GM19328 (cell line): ENCODE data around the gene SPCS1.
"Not testable (repeated sequence)": the region's sequence is repeated elsewhere in the genome, so short reads cannot be mapped to it uniquely, and the experiment has no call there.

Source experiments
- ATAC-seq: cut with Tn5 transposase; IDR thresholded peaks from one replicate; pipeline ENCODE4 v1.9.1; 2021; ENCODE audit warnings: mild to moderate bottlenecking, moderate library complexity; ENCODE audit not compliant: unreplicated experiment

Gene SPCS1

DNA sequence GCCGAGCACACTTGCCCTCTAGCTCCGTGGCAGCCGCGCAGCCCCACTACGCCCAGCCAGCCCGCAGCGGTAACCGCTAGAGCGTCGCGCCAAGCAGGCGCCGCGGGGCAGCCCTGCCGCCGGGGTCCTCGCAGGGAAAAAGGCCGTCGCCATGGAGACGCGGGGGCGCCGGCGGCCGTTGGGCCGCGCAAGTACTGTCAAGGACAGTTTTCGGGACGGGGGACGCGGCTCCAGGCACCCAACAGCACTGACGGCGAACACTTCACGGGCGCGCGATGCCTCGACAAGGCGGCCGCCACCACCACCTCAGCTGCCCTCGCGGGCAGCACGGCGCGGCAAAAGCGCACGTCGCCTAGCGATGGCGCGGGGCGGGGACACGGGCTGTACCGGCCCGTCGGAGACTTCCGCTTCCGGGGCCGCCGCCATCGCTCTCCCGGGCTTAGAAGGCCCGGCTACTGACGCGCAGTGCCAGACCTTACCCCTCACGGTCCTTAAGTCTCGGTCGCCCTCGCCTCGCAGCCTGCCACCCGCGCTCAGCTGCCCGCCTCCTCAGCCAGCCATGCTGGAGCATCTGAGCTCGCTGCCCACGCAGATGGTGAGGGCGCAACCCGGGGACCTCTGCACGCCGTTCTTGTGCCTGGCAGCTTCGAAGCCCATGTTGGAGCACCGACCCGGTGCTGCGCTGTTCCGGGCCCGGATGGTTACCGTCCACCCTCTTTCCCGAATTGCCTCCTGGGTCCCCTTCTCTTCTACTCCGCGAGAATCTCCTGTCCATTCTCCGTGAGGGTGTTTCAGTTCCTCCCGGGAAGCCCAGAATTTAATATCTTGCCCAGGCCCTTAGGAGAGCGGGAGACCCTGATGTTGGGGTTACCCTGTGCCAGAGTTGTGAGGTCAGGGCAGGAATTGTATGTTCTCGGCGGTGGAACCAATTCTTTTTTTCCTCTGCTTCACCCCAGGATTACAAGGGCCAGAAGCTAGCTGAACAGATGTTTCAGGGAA lies at the start of gene SPCS1, which contains the start of gene GLT8D1:
Gene SPCS1 (plus strand): TSS at position 419 of the 999 bp plus-strand sequence. CDS start 141 bp downstream, at position 560.
Gene GLT8D1 (minus strand): TSS at position 104 of the 999 bp plus-strand sequence. CDS start 5,331 bp downstream, outside the sequence.
- ATAC-seq = peak; percentile 76

DNA sequence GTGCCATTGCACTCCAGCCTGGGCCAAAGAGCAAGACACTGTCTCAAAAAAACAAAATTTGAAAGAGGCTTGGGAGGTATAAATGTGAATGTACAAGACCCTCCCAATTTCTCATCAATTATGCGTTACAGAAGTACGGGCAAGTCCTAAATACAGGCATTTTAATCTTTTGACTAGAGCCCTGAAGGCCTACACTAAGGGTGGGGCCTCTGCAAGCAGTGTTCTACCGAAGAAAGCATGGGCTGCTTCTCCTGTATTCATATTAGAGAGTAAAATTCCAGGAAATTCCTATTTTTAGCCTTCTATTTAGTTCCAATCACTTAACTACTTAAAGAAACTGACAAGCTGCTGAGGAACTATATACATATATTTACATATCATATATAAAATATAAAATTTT lies 45.9 kb upstream of the SPCS1 start:
- no peak for ATAC-seq

GRCh38 chr3:52663098-52663497 lies 42.8 kb upstream of the SPCS1 start:
- no peak for ATAC-seq

DNA sequence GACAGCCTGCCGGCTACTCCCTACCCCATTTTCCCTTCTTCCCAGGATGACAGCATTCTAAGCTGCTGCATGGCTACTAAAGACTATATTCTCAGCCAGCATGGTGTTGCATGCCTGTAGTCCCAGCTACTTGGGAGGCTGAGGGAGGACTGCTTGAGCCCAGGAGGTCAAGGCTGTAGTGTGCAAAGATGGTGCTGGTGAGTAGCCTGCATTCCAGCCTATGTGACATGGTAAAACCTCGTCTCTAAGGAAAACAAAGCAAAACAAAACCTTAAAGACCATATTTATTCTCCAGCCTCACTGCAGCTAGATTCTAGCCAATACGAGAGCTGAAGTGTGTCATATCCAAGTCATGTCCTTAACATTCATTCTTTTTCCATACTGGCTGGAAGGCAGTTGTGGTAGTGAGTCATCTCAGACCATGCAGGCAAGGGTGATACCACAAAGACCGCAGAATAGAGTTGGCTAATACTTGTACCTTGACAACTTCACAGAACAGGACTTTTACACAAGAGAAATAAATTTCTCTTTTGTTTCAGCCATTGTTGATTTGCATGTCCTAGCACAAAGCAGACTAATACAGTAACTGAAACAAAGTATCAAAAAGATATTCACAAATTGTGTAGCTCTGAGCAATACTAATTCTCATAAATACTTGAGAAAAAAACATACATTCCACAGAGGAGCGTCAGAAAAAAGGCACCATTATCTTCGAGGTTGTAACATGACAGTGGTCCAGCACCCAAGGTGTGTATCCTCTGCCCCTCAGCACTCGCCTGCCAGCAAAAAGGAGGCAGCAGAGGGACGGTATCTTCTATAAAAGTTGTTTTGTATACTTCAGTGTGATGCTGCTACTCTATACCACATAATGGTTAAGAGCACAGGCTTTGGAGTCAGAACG lies 35.0 kb upstream of the SPCS1 start:
- no peak for ATAC-seq

DNA sequence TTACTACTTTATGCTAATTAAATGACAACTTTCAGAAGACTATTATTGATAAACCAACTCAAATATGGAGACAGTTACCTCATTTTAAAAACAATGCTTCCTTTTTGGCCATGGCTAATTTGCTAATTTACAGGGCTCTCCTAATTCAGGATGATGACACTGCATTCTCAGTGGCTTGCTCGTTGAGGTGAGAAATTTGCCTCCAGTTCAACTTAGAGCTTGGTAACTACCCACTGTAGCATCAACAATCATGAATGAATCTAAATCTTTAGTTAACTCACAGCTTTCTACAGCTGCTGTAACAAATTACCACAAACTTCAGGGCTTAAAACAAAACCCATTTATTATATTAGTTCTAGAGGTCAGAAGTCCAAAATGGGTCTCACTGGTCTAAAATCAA lies 34.2 kb upstream of the SPCS1 start:
- no peak for ATAC-seq

DNA sequence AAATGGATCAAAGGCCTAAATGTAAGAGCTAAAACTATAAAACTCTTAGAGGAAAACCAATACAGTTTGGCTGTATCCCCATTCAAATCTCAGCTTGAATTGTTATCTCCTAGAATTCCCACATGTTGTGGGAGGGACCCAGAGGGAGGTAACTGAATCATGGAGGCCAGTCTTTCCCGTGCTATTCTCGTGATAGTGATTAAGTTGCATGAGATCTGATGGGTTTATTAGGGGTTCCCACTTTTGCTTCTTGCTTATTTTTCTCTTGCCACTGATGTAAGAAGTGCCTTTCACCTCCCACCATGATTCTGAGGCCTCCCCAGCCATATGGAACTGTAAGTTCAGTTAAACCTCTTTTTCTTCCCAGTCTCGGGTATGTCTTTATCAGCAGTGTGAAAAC lies 29.7 kb upstream of the SPCS1 start:
- ATAC-seq = not testable (repeated sequence)

DNA sequence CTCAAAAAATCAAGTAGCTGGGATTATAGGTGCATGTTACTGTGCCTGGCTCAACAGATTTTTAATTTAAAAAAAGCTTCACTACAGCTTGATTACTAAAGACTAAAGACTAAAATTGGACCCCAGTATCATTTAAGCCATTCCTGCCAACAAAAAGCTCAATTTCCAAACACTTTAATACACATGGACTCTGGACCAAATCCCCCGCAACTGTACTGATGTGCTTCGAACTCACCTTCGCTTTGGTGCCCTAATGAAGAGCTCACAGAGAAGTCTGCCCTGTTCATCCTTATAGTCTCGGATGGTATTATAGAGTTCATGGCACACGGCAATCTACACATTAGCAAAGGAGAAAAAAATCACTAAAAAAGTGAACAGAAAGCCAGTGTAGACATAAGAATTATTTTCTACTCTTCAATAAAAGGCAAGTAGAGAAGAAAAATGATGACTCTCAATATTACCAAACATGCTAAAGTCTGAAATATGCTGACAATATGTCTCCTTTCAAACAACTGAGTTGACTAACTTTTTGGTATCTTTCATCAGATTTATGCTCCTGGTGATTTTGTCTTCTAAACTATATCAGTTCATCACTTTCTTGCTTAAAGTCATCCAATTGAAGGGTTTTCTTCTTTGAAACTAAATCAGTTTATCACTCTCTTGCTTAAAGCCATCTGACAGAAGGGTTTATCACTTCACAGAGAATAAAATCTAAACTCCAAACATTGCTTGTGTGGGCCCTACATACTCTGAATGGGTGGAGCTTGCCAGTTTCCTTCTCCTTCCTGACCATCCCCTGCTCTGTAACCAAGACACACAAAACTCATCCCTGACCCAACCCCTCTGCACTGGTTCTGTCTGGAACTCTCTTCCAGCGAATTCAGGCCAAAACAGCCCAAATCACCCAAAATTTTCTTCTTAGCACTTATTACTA lies 27.4 kb upstream of the SPCS1 start:
- no peak for ATAC-seq

DNA sequence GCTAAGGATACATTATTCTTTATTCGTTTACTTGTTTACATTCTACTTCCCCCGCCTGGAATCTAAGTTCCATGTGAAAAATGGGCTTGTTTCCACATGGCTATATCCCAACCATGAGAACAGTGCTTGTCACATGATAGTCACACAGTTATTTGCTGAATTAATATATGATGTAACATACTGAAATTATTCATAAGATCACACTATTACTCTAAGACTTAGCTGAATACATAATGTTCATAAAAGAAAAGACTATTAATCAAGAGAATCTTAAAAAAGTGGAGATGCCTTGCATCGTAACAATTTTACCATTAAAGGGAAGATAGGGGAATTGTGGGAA lies 26.7 kb upstream of the SPCS1 start:
- no peak for ATAC-seq

- ATAC-seq = no peak
Observed at GRCh38 chr3:52679811-52680210, 26.1 kb upstream of the SPCS1 start.

GRCh38 chr3:52681596-52681995 lies 24.3 kb upstream of the SPCS1 start:
- ATAC-seq = no peak

GRCh38 chr3:52682016-52682415 lies 23.9 kb upstream of the SPCS1 start:
- no peak for ATAC-seq

- no peak for ATAC-seq
Observed at GRCh38 chr3:52683611-52684010, 22.3 kb upstream of the SPCS1 start.

- ATAC-seq = no peak
Observed at GRCh38 chr3:52684184-52684583, 21.7 kb upstream of the SPCS1 start.

DNA sequence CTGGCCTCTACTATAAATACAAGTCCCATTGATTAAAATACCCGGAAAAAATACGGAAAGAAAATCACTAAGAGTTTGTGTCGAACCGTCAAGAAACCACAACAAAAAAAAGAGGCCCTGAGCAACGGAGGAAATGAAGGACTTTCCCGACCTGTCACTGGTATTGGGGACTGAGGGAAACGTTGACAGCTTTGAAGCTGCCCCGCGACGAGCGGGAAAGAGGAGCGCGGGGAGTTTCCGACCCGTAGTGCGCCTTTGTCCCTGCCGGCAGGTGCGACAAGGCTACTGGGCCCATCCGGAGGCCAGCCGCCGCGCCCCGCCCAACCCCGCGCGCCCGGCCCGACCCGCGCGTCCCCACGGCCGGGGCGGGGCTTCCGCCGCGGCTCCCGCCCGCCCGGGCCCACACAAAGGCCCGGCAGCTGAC lies 20.6 kb upstream of the SPCS1 start:
- ATAC-seq = peak; percentile 82

GRCh38 chr3:52685709-52686691 lies 19.9 kb upstream of the SPCS1 start, which contains the start of the genes GNL3 and PBRM1:
TSS of gene GNL3 (plus strand) at chr3:52686032. CDS start at chr3:52686093, 61 bp downstream.
TSS of gene PBRM1 (minus strand) at chr3:52685913.
- peak; percentile 63 for ATAC-seq

GRCh38 chr3:52688266-52688665 lies 17.6 kb upstream of the SPCS1 start:
- ATAC-seq = no peak

DNA sequence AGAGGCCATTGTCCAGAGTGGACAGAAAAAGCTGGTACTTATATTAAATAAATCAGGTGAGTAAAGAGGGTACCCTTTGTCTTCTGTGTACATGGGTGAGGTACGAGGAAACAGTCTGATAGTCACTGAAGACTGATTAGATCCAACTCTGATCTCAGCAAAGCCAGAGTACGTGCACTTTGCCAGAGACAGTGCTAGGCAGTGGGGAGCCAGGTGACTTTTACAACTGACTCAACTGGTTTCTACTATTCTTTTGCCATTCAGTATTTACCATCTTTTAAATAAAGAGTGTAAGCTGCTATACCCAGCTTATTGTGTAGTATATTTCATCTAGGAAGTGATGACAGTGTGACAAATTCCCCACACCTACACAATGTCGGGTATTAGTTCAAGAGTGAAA lies 16.8 kb upstream of the SPCS1 start:
- no peak for ATAC-seq

DNA sequence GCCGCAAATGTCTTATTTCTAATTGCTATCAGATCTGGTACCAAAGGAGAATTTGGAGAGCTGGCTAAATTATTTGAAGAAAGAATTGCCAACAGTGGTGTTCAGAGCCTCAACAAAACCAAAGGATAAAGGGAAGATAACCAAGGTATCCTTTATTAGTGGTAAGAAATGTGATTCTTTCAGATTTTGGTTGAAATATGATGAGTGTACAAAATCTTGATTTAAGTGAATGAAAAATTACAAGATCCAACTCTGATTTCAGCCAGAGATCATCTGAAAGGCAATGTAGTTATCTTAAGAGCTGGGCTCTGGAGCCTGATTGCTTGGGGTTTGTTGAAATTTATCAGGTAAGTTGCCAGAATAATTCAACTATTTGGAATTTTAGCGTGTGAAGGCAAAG lies 15.3 kb upstream of the SPCS1 start:
- ATAC-seq = no peak

- no peak for ATAC-seq
Observed at GRCh38 chr3:52693071-52693470, 12.8 kb upstream of the SPCS1 start.
